Stimulated activated CD8-positive, alpha-beta memory T cell treated with anti-CD3 and anti-CD28 coated beads, Interleukin-15, amount 100 ng/mL, for 1 hour (primary cell): Measurements from ENCODE around the gene TRABD2B.

Experiments
- DNase-seq: peaks from one replicate; pipeline ENCODE4 v3.0.0-alpha.2; 2020; ENCODE audit warnings: low read depth

The TRABD2B gene

DNA sequence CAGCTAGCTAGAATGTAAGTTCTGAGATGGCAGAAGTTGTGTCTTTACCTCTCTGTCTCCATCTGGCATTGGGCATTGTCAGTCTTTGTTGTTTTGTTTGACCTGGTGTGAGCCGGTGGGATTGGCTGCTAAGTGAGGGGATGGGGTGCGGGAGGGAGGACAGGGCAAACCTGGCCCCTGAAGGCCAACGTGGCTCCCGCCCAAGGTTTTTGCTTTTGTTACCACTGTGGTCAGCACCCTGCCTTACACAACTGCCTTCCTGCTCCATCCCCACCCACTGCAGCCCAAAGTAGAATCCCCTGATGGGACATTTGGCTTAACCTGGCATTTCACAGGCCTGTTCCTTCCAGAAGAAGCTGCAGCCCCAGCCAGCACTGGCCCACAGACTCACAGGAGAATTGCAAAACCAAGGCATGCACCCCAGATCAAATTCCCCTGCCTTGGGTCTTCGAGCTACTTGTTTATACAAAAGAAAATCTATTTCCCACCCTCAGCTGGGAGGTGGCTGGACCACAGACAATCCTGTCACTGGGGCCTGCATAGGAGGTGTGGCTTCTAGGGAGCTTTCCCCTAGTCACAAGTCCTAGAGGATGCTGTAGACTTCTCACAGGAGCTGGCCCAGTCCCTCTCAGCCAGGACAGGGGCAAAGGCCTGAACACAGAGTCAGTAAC is 147.5 kb downstream of the TRABD2B start:
- no peak for DNase-seq

DNA sequence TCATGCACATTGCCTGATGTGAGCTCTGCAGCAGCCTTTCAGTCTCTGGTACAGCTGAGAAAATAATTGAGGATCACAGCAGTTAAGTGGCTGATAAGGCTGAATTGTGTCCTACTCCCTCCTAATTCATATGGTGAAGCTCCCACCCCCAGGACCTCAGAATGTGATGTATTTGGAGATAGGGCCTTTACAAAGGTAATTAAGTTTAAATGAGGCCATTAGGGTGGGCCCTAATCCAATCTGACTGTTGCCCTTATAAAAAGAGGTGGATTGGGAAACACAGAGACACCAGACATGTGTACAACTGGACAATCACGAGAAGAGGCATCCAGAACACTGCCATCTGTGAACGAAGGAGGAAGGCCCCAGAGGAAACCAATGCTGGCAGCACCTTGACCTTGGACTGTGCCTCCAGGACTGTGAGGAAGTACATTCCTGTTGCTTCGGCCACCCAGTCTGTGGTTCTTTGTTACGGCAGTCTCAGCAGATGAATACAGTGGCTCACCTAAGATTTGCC is 148.1 kb downstream of the TRABD2B start:
- no peak for DNase-seq

DNA sequence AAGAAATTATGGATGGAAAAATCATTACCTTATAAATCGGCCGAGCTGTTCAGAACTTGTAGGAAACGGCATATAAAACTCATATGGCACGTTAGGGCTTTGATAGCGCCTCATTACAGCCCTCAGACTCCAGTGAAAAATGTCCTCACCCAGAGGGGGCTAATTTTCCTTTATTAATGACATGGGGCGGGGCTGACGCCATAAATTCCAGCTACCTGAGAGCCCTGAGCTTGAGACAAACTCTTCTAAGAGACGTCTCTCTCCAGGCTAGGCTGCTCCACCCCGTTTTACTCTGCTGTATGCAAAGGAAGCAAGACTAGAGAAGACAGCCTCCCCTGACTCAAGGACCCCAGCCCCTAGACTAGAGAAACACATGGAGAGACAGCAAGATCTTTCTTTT is 149.4 kb downstream of the TRABD2B start:
- no peak for DNase-seq

DNA sequence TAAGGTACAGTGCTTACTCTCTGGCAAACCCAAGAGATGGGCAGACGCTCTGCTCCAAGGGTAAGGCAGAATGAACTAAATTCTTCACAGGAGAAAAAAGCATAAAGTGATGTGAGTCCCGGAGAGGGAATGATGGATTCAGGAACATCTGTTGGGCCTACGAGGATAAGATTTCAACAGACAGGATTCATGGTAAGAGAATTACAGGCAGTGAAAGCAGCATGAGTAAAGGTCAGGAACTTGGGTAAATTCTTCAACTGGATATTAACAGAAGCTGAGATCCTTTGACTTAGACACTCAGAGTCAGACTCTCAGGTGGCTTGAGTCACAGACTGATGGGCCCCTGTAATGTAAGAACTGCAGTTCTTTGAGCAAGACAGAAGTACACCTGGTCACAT is 152.6 kb downstream of the TRABD2B start:
- no peak for DNase-seq

DNA sequence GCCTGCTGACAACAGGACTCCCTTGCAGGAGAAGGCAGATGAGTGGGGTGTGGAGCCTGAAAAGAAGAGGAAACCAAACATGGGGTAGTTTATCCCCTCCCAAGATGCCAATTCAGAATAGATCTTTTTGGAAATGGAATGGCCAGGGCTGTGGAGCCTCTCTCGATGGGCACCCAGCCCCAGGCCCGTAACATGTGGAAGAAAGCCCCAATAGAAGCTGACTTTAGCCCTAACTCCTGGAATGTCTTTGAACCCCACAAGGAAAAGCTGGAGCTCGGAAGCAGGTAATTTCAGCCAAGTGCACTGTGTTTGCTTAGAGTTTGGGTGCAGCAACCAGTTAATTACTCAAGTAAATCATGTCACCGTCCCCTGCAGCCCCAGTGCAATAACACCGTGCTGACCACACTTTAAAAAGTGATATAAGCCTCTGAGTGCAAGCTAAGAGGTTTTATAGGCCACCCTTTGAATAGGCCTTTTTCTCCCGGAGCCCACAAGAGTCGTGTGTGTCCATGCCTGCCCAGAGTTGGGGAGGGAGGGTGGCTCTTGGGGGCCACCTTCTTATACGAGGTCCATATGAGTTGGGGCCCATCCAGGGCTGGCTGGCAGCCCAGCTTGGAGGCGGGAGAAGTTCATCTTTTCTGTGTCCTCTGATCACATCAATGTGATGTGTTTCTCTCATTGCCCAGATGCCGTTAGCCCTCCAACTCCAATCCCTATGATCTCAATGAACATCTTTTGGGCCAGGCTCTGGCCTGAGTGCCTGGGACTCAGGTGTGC is 153.2 kb downstream of the TRABD2B start:
- no peak for DNase-seq

DNA sequence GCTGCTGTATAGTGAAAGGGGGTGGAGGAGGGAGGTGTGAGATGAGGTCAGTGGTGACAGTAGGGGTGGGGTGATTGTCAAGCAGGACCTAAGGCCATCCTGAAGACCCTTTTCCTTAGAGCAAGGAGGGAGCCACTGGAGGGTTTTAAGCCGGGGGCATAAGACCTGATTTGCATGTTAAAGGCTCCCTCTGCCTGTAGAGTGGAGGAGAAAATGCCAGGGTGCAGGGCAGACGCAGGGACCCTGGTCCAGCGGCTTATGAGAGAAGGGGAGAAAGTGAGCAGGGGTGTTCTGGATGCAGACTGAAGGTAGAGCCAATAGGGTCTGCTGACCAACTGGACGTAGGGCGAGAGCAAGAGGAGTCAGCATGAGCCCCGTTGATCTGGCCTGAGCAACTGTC is 154.1 kb downstream of the TRABD2B start:
- no peak for DNase-seq

DNA sequence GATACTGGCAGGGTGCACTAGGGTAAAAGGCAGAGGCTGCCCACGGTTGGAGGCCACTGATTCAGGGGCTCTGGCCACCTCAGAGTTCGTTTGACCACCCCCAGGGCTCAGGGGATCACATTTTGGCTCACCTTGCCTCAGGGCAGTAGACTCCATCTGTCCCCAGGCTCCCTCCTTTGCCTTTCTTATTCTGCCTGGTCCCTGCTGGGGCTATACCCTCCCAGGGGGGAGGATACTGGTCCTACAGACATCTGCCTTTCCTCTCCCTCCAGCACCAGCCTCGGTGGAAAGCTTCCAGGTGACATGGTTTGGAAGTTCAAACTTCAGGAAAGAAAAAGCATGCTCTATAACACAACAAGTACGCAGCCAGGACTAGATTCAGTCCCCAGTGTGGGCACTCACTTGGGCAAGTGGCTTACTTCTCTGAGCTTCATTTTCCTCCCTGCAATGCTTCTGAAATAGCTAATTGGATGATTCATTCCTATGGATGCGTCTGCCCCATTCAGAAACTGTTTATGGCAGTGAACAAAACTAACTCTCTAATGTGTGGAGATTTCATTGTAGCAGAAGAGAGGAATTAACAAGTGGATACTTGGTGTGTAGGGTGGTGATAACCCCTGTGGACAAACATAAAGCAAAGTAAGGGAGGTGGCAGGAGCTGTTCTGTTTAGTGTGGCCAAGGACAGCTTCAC is 154.8 kb downstream of the TRABD2B start:
- no peak for DNase-seq

DNA sequence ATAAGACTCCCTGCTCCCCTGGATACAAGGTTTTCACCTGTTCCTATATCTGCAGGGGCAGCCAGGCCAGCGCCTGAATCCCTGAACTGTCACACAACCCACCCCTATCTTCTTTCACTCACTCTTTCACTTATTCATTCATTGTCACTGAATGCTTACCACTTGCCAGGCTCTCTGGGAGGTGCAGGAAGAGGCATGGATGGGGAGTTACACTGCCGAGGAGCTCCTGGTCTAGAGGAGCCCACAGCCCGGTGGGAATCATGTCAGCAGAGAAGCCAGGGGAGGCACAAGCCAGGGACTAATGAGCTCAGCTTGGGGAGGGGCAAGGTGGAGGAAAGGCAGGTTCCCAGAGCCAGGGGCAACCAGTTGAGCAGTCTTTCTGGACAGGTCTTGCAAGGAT is 155.8 kb downstream of the TRABD2B start:
- no peak for DNase-seq

DNA sequence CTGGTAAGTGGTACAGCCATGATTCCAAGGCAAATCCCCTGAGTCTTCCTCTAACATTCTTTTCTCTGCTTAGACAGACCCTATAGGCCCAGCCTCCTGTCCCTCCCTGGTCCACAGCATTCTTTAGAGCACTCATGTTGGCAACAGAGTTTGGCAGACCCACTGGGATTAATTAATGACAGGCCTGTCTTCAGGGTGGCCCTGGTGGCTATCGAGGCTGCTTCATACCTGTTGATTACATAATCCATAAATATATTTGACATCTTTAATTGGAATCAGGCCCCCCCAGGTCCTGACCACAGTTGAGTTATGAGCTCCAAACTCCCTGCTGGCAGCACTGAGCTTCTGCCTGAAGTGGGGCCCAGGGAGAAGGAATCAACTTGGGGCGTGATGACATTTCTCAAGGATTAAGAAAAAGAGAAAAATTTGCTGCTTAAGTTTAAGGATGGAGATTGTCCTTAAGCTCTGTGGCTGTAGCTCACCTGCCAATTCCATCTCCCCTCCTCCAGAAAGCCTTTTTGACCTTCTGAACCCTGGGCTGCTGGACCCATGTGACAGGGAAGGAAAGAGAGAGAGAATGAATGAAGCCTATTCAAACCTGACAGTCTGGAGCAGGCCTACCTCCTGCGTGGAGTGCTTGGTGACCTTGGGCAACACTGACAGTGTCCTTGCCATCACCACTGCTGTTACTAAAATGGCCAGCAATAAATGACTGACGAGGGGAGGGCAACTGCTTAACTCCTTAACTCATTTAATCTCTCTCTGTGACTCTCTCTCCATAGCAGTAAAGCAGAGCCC is 156.6 kb downstream of the TRABD2B start:
- no peak for DNase-seq

DNA sequence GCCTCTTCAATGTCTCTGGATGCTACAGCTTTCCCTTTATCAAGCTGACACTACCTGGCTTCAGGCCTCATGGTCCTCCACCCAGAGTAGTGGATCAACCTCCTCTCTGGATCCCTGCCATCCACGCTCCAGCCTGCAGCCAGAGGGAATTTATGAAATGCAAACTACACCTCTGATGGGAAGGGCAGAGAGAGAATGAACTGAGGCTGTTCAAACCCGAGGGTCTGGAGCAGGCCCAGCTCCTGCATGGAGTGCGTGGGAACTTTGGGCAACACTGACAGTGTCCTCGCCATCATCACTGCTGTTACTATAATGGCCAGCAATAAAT is 157.8 kb downstream of the TRABD2B start:
- no peak for DNase-seq

DNA sequence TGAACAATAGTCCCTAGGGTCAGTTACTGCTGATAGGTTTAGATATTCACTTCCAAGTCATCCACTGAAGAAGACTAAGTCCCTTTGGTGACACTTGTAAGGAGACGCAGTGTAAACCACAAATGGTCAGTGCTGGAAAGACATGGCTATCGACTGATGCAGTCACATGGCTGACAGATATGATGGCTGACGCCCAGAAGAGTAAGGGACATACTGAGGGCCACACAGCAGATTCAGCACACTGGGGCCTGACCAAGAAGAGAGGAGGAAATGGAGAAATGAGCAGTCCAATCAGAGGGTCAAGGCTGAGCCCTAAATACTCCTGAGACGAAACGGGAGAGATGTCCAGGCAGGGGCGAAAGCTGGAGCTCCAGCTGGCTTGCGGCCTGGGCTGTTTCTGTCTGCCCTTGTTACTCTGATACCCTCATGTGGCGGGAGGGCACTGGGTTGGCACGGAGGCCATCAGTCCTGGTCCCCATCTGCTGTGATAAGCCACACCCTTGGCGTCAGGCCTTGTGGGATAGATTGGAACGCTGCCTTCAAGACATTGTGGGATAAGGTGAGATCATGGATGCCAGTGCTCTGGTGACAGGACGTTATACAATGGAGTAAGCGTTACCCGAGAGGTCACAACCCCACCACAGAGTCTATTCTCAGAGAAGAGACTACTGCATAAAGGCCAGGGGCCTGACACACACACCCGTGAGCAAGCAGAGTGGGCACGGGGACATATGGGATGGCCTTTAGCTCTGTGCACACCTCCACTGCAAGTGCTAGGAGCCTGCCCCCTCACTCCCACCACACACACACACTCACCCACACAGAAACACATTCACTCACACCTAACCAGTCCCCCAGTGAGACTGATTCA is 158.4 kb downstream of the TRABD2B start:
- DNase-seq = no peak

DNA sequence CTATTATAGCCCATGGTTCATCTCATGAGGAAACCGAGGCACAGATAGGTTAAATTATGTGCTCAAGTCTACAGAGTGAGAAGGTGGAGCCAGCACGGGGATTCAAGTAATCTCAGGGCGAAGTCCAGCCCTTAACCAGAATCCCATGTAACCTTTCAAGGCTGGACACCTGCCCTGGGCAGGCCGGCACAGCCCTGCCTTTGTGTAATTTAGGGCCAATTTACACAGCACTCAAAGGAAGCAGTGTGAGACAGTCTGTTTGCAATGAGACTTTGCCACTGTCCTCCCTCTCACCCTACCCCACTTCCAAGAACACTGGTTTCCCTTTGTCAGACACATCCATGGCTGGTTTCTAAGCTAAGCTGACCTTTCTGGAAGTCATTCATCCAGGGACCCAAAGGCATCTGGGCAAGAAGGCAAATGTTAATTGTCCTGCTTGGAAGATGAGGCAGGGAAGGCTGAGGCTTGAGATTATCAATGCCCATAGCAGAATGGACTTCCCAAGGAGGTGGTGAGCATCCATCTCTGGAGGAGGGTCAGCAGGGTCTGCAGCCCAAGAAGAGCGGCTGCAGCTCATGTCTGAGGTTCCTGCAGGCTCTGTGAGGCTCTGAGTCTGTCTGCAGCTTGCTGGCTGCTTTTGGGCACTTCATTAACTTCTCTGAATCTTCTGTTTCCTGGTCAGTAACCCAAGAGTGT is 159.2 kb downstream of the TRABD2B start:
- no peak for DNase-seq

DNA sequence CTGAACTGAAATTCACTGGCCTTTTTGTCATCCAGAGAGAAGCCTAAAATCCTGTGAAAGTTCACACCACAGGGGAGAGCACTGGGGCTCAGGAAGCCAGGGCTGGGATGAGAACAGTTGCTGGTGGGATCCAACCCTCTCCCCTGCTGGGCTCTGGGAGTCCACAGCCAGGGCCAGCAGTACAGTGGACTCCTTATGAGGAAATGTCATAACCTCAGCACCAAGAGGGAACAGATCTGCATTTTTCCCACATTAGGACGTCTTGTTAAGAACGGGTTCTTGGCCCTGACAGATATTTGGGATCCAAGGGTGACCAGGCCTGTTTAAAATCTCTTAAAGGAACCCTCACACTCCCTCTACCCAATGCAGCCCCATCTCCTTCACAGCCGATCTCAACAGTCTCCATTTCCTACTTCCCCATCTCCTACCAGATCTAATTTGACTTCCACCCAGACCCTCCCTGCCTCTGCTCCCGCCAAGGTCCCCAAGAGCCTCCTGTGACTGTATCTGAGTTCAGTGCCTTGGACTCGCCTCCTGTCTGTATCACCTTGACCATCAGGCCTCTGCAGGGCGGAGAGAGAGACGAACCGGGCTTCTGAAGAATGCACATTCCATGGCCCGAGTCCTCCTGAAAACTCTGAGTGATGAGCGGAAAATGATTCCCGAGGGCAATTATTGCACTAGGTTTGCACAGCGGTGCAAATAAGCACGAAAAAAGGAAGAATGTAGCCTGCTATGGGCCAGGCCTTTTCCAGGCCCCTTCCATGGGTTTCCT is 159.9 kb downstream of the TRABD2B start:
- no peak for DNase-seq

DNA sequence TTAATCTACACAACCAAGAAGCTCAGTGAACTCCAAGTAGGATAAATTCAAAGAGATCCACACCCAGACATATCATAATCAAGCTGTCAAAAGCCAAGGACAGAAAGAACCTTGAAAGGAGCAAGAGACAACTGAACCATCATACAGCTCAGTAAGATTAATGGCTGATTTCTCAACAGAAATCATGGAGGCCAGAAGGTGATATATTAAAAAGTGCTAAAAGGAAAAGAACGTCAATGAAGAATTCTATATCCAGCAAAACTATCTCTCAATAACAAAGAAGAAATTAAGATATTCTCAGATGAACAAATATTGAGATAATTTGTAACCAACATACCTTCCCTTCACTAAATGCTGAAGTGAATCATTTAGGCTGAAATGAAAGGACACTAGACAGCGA is 161.8 kb downstream of the TRABD2B start:
- DNase-seq = no peak

DNA sequence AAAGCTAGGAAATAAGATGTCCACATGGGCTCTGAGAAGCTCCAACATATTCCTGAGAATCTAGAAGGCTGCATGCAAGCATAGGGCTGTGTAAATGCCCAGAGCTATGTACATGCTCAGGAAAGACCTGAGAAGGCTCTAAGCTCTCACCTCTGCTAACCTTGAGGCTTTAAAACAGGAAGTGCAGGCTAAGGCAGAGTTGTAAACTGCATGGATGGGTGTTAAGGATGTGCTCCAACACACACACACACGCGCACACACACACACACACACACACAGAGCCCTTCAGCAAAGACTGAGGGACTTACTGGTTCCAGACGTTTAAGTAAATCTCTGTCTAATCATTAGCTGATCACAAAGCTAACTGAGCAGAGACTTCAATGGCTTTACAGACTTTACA is 162.9 kb downstream of the TRABD2B start:
- DNase-seq = no peak

DNA sequence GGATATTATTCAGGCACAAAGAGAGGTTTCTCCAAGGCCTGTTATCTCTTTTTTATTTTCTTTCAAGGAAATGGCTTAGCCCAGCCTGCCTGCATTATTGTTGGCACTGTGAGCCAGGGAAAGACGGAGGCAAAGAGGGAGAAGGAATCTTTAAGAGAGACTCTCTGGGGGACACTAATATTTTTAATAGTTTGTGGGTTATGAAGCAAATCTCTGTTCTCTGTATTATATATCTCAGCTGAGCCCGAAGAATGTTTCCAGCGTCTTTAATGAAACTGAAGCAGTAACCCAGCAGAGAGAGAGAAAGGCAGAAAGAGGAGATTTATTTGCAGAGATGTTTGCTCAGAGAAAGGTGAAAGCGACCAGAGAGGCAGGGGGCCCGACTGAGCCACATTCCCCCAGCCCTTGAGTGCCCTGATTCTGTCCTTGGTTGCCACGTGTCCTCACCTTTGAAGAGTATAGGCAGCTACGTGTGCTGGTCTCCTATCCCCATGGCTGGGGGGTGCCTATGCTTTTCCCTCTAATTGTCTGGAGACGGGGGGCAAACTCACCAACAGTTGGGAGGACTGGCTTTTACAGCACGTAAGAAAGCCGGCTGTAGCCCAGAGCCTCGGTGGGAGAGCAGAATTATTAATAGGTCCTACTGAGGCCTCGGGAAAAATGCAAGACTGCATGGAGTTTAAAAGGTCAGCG is 166.4 kb downstream of the TRABD2B start:
- no peak for DNase-seq

DNA sequence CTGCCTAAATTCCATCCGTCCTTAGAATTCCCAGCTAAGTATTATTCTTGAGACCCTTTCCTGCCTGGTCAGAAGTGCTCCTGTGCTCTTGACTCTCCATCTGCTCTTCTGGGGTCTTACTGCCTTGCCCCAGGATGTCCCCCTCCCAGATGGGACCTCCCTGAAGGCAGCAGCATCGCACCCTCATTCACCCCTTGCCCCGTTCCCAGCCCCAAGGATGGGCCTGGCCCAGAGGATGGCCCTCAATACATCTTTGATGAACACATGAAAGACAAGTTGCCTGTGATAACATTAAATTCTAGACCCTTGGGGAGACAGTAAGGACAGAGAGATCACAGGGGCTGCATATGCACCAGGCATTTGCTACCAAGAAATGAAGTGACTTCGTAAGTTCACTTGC is 167.2 kb downstream of the TRABD2B start:
- DNase-seq = no peak

DNA sequence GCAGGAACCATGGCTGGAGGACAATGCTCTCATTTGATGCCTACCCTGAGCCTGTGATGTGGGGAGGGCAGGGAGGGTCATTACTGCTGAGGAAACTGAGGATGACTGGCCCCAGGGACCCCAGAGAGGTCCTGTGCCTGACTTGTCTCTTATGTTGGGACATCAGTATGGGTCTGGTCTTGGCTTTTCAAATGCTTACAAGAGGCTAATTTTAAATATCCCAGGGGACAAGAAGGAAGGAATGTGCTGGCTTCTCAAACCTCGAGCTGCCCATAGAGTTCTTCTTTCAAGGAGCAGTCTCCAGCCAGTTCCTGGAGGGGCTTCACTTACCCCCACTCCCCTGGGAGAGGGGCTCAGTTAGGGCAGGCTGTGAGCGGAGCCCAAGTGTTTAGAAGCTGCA is 168.2 kb downstream of the TRABD2B start:
- DNase-seq = no peak

DNA sequence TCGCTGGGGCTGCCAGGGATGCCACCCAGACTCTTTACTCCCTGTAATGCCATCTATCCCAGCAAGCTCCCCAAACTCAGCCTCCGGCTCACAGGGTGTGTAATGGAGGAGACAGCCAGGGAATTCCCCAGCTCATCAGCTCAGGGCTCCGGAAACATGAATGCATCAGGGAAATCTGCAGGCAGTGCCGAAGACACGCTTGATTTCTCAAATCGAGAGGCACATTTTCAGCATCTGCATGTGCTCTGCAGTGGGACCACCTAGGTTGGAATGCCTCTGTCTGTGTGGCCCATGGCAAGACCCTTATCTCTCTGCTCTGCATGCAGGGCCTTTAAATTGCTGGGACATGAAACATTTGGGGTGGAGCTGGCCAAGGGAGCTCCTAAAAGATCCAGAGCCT is 170.1 kb downstream of the TRABD2B start:
- DNase-seq = no peak
